Loucy (cell line): ENCODE measurements around the gene DNMT1.

Source experiments
- H2AFZ ChIP-seq: fragments of 200-600 bp; sonication (generic); 2 replicates; pipeline ENCODE4 v1.6.0; 2016; ENCODE audit warnings: antibody characterized with exemption, mild to moderate bottlenecking, low read length, moderate library complexity
- H3F3A ChIP-seq: fragments of 200-600 bp; 2 replicates; pipeline ENCODE4 v1.6.0; 2016; ENCODE audit warnings: antibody characterized with exemption, low read depth, mild to moderate bottlenecking
- H3K27me3 ChIP-seq: fragments of 200-600 bp; sonication (generic); 2 replicates; pipeline ENCODE4 v1.6.1; 2014; ENCODE audit warnings: low read length, mild to moderate bottlenecking; ENCODE audit not compliant: insufficient read depth, poor library complexity, severe bottlenecking
- H3K36me3 ChIP-seq: fragments of 200-600 bp; sonication (generic); 2 replicates; pipeline ENCODE4 v1.6.1; 2016; ENCODE audit warnings: low read length; ENCODE audit not compliant: insufficient read depth
- H3K4me1 ChIP-seq: fragments of 200-600 bp; sonication (generic); 2 replicates; pipeline ENCODE4 v1.5.1; 2014; ENCODE audit warnings: low read length, mild to moderate bottlenecking; ENCODE audit not compliant: insufficient read depth, poor library complexity, severe bottlenecking
- H3K4me2 ChIP-seq: fragments of 200-600 bp; sonication (generic); 2 replicates; pipeline ENCODE4 v1.6.0; 2014; ENCODE audit warnings: antibody characterized with exemption, low read length, low read depth, mild to moderate bottlenecking; ENCODE audit not compliant: poor library complexity, severe bottlenecking
- H3K4me3 ChIP-seq: fragments of 200-600 bp; sonication (generic); 2 replicates; pipeline ENCODE4 v1.5.1; 2014; ENCODE audit warnings: low read length, mild to moderate bottlenecking, mixed read lengths; ENCODE audit not compliant: poor library complexity, severe bottlenecking
- H3K79me2 ChIP-seq: fragments of 200-600 bp; sonication (generic); 2 replicates; pipeline ENCODE4 v1.6.1; 2014; ENCODE audit warnings: low read length; ENCODE audit not compliant: insufficient read depth
- H3K9ac ChIP-seq: fragments of 200-600 bp; sonication (generic); 2 replicates; pipeline ENCODE4 v1.6.0; 2014; ENCODE audit warnings: mild to moderate bottlenecking, low read depth, low read length, moderate library complexity; ENCODE audit not compliant: poor library complexity, severe bottlenecking
- H3K9me2 ChIP-seq: fragments of 200-600 bp; sonication (generic); replicated peaks from 2 replicates; pipeline ENCODE4 v1.6.1; 2016; ENCODE audit warnings: low read depth, low read length, mixed read lengths
- H3K9me3 ChIP-seq: fragments of 200-600 bp; sonication (generic); 2 replicates; pipeline ENCODE4 v1.6.1; 2014; ENCODE audit warnings: mild to moderate bottlenecking, antibody characterized with exemption, low read length, low read depth; ENCODE audit not compliant: insufficient read depth
- H4K20me1 ChIP-seq: fragments of 200-600 bp; sonication (generic); 2 replicates; pipeline ENCODE4 v1.6.0; 2014; ENCODE audit warnings: antibody characterized with exemption, low read length, mild to moderate bottlenecking; ENCODE audit not compliant: insufficient read depth, poor library complexity, severe bottlenecking
- CTCF ChIP-seq: fragments of 200-600 bp; sonication (generic); conservative IDR thresholded peaks from 2 replicates; pipeline ENCODE4 v1.5.1; 2014; ENCODE audit warnings: mild to moderate bottlenecking, antibody characterized with exemption, low read length
- EZH2phosphoT487 ChIP-seq: fragments of 200-600 bp; IDR thresholded peaks from 2 replicates; pipeline ENCODE4 v1.6.1; 2018; ENCODE audit warnings: antibody characterized with exemption, mild to moderate bottlenecking, moderate library complexity, borderline replicate concordance

Gene DNMT1

GRCh38 chr19:10110076-10110971, 84.4 kb downstream of the DNMT1 start:
- Histone ChIP-seq H3K9me3 (no peaks in the 10 kb centered on the region), H4K20me1 (peaks cover 54% of the 10 kb centered on the region), H3K4me2 (no peak overlapping the region), H3K27me3 (no peaks in the 10 kb centered on the region), H3K36me3 (peaks cover 45% of the 10 kb centered on the region; the same call in 1 of the 2 replicates), H2AFZ (no peak overlapping the region), H3K79me2 (peaks cover 51% of the 10 kb centered on the region), H3K4me3 (no peak overlapping the region), H3K9ac (no peak overlapping the region), H3K4me1 (peaks cover 14% of the 10 kb centered on the region), H3K9me2 (no peaks in the 10 kb centered on the region), H3F3A (peaks cover 10% of the 10 kb centered on the region)
- no peak for TF ChIP-seq EZH2phosphoT487
- TF ChIP-seq CTCF = no peak

DNA sequence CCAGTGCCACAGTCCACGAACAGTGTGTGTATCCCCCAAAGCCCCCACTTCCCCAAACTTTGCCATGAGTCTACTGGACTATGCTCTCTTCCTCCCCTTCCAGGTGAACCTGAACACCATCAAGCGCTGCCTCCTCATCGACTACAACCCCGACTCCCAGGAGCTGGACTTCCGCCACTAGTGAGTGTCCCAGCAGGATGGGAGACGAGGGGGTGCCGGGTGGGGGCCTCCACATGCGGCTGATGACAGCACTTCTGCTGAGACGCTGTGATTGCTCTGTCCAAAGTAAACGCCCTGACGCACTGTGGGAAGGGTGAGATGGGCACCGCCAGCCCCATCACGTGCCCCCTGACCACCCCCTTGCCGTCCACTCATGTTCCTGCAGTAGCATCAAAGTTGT, 85.2 kb downstream of the DNMT1 start:
- Histone ChIP-seq H3K4me3 (no peak overlapping the region), H3K4me2 (no peak overlapping the region), H3K4me1 (peaks cover 20% of the 10 kb centered on the region), H3F3A (peaks cover 16% of the 10 kb centered on the region), H3K27me3 (no peaks in the 10 kb centered on the region), H3K9ac (no peak overlapping the region), H3K9me3 (no peaks in the 10 kb centered on the region), H3K36me3 (peaks cover 40% of the 10 kb centered on the region; the same call in 1 of the 2 replicates), H3K9me2 (no peaks in the 10 kb centered on the region), H2AFZ (no peak overlapping the region), H4K20me1 (peaks cover 47% of the 10 kb centered on the region), H3K79me2 (peaks cover 51% of the 10 kb centered on the region)
- TF ChIP-seq EZH2phosphoT487 (no peak), CTCF (no peak)

DNA sequence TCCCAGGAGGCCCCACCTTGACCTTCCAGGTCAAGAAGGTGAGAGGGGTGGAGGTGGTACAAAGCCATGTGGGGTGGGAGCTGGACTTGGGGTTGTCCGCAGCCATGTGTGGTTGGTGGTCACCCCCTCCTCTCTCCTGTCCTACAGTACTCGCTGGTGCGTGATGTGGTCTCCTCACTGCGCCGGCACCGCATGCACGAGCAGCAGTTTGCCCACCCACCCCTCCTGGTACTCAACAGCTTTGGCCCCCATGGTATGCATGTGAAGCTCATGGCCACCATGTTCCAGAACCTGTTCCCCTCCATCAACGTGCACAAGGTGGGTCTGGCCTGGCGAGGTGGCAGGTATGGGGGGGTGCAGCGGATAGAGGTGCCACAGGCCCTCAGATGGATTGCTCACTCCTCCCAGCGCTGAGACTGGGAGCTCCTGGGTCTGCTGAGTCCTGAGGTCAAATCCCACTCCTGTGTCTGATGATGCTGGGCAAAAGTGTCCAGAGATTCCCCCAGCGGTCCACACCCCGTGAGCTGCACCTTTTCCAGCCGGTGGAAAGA, 86.9 kb downstream of the DNMT1 start:
- Histone ChIP-seq H3K4me1 (peaks cover 30% of the 10 kb centered on the region), H2AFZ (no peak overlapping the region), H4K20me1 (peaks cover 47% of the 10 kb centered on the region), H3F3A (peaks cover 20% of the 10 kb centered on the region), H3K27me3 (no peaks in the 10 kb centered on the region), H3K36me3 (peaks cover 39% of the 10 kb centered on the region; the same call in 1 of the 2 replicates), H3K4me3 (peak overlapping the region; percentile 90), H3K79me2 (peaks cover 51% of the 10 kb centered on the region), H3K4me2 (peak overlapping the region; percentile 96), H3K9ac (peak overlapping the region; percentile 99), H3K9me3 (no peaks in the 10 kb centered on the region), H3K9me2 (no peaks in the 10 kb centered on the region)
- TF ChIP-seq CTCF (no peak), EZH2phosphoT487 (no peak)
